PC-3 (cell line): ENCODE measurements around the gene CCNI2.

Experiments
- CTCF ChIP-seq: fragments of 300-600 bp; sonication (generic); conservative IDR thresholded peaks from 2 replicates; pipeline ENCODE4 v1.5.1; 2017; ENCODE audit warnings: antibody characterized with exemption, low read depth, mild to moderate bottlenecking, low read length
- EZH2 ChIP-seq: fragments of 300-600 bp; sonication (generic); IDR thresholded peaks from one replicate; pipeline ENCODE4 v1.6.1; 2017; ENCODE audit warnings: antibody characterized with exemption, mild to moderate bottlenecking, low read length; ENCODE audit not compliant: unreplicated experiment
- EZH2phosphoT487 ChIP-seq: fragments of 300-600 bp; sonication (generic); IDR thresholded peaks from 2 replicates; pipeline ENCODE4 v1.6.1; 2018; ENCODE audit warnings: mild to moderate bottlenecking, antibody characterized with exemption, low read length, borderline replicate concordance

- TF ChIP-seq EZH2 (no peak), CTCF (no peak), EZH2phosphoT487 (no peak)
Measured at GRCh38 chr5:132754111-132754510, 6.9 kb downstream of the CCNI2 start.
